ENCODE data around the gene FDX1. TPM values are rescaled to one million over a fixed set of nuclear protein-coding genes. Genes with fewer than 3 reads are reported as not detected.

FDX1 gene
- total and polyA plus RNA-seq, 2 of the 13 experiments (the other 11 are each of a cell fraction or from before 2014, with no cell fraction given) = 4.5 to 13.1 TPM

DNA sequence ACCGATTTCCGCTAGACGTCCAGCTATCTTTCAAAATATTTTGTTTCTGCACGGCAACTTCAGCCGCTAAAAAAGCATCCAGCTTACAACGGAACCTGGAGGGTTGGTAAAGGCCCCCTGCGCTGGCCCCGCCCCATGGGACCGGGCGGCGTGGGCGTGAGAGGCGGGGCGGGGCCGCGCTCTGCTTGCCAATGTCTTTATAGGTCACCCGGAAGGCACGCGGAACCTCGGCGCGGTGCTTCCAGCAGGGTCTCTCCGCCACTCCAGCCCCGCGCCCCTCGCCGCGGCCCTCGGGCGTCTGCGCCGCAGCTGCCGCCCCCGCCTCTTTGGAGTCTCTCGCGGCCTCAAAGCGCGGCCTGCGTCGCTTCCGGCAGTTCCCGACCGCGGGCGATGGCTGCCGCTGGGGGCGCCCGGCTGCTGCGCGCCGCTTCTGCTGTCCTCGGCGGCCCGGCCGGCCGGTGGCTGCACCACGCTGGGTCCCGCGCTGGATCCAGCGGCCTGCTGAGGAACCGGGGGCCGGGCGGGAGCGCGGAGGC, at the start of gene FDX1 (continued):
- TF ChIP-seq, protein P1, sequence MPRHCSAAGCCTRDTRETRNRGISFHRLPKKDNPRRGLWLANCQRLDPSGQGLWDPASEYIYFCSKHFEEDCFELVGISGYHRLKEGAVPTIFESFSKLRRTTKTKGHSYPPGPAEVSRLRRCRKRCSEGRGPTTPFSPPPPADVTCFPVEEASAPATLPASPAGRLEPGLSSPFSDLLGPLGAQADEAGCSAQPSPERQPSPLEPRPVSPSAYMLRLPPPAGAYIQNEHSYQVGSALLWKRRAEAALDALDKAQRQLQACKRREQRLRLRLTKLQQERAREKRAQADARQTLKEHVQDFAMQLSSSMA (CRISPR knock-in tag; IDR thresholded peaks at IDR 0.05) = no peak
- TF ChIP-seq DR1 (CRISPR knock-in tag; IDR thresholded peaks at IDR 0.05) (peak; percentile 28), ZFP62 (CRISPR knock-in tag; IDR thresholded peaks at IDR 0.05) (no peak), ESRRA (CRISPR knock-in tag; IDR thresholded peaks at IDR 0.05; ENCODE audit: low read depth) (0 out of 2 replicates have a peak, but pooled peaks have one; percentile 19), RBM39 (IDR thresholded peaks at IDR 0.05; ENCODE audit: low read depth, low read length, poor library complexity, severe bottlenecking) (no peak), ZBTB7B (CRISPR knock-in tag; IDR thresholded peaks at IDR 0.05) (peak; percentile 48; the same call in 1 of the 2 replicates), HNRNPH1 (optimal IDR thresholded peaks at IDR 0.05; ENCODE audit: low read depth, low read length) (no peak), ZNF781 (CRISPR knock-in tag; IDR thresholded peaks at IDR 0.05; ENCODE audit: borderline replicate concordance, not compliant biosample characterization) (no peak), SYNCRIP (IDR thresholded peaks at IDR 0.05; ENCODE audit: insufficient read depth, low read depth, low read length) (no peak), HNF4G (IDR thresholded peaks at IDR 0.05; ENCODE audit: borderline replicate concordance, low read depth, low read length) (no peak), HNF4G (CRISPR knock-in tag; IDR thresholded peaks at IDR 0.05; ENCODE audit: borderline replicate concordance, low read depth) (no peak), FOSL2 (CRISPR knock-in tag; IDR thresholded peaks at IDR 0.05) (0 out of 2 replicates have a peak, but pooled peaks have one; percentile 17), KDM4B (CRISPR knock-in tag; IDR thresholded peaks at IDR 0.05) (no peak), U2AF1 (optimal IDR thresholded peaks at IDR 0.05; ENCODE audit: low read depth, low read length) (no peak), ATF7-NPFF (CRISPR knock-in tag; IDR thresholded peaks at IDR 0.05; ENCODE audit: low read depth) (peak; percentile 83), ADNP (CRISPR knock-in tag; IDR thresholded peaks at IDR 0.05) (0 out of 2 replicates have a peak, but pooled peaks have one; percentile 14), ZNF678 (CRISPR knock-in tag; IDR thresholded peaks at IDR 0.05) (no peak), SAFB2 (CRISPR knock-in tag; IDR thresholded peaks at IDR 0.05; ENCODE audit: borderline replicate concordance, low read depth) (peak; percentile 78; the same call in 1 of the 2 replicates), ZNF124 (CRISPR knock-in tag; IDR thresholded peaks at IDR 0.05) (no peak), ZNF660 (CRISPR knock-in tag; IDR thresholded peaks at IDR 0.05; ENCODE audit: borderline replicate concordance, low read depth) (no peak), TAF1 (CRISPR knock-in tag; IDR thresholded peaks at IDR 0.05) (peak; percentile 50), ZNF546 (CRISPR knock-in tag; conservative IDR thresholded peaks at IDR 0.05) (peak; percentile 74; the same call in 1 of the 2 replicates)
- TF ChIP-seq, protein P2, sequence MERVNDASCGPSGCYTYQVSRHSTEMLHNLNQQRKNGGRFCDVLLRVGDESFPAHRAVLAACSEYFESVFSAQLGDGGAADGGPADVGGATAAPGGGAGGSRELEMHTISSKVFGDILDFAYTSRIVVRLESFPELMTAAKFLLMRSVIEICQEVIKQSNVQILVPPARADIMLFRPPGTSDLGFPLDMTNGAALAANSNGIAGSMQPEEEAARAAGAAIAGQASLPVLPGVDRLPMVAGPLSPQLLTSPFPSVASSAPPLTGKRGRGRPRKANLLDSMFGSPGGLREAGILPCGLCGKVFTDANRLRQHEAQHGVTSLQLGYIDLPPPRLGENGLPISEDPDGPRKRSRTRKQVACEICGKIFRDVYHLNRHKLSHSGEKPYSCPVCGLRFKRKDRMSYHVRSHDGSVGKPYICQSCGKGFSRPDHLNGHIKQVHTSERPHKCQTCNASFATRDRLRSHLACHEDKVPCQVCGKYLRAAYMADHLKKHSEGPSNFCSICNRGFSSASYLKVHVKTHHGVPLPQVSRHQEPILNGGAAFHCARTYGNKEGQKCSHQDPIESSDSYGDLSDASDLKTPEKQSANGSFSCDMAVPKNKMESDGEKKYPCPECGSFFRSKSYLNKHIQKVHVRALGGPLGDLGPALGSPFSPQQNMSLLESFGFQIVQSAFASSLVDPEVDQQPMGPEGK (CRISPR knock-in tag; IDR thresholded peaks at IDR 0.05) = peak; percentile 68
- TF ChIP-seq, protein P3, sequence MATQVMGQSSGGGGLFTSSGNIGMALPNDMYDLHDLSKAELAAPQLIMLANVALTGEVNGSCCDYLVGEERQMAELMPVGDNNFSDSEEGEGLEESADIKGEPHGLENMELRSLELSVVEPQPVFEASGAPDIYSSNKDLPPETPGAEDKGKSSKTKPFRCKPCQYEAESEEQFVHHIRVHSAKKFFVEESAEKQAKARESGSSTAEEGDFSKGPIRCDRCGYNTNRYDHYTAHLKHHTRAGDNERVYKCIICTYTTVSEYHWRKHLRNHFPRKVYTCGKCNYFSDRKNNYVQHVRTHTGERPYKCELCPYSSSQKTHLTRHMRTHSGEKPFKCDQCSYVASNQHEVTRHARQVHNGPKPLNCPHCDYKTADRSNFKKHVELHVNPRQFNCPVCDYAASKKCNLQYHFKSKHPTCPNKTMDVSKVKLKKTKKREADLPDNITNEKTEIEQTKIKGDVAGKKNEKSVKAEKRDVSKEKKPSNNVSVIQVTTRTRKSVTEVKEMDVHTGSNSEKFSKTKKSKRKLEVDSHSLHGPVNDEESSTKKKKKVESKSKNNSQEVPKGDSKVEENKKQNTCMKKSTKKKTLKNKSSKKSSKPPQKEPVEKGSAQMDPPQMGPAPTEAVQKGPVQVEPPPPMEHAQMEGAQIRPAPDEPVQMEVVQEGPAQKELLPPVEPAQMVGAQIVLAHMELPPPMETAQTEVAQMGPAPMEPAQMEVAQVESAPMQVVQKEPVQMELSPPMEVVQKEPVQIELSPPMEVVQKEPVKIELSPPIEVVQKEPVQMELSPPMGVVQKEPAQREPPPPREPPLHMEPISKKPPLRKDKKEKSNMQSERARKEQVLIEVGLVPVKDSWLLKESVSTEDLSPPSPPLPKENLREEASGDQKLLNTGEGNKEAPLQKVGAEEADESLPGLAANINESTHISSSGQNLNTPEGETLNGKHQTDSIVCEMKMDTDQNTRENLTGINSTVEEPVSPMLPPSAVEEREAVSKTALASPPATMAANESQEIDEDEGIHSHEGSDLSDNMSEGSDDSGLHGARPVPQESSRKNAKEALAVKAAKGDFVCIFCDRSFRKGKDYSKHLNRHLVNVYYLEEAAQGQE (IDR thresholded peaks at IDR 0.05; ENCODE audit: borderline replicate concordance in 1 of 2, low read depth in 1 of 2, low read length in 2 of 2) = no peak

All from HepG2 (cell line).